Memory B cell (primary cell): Measurements from ENCODE around the gene ZNF280D.

Experiments used
- ATAC-seq: fragments of 150-1000 bp; cut with Tn5 transposase; 2 replicates; pipeline ENCODE4 v1.10.0; 2021; ENCODE audit warnings: low read depth, mild to moderate bottlenecking, moderate library complexity
- DNase-seq, 2 donors: peaks; one replicate each; pipeline ENCODE4 v3.0.0; 2022; ENCODE audit warnings: low spot score in 2 of 2
- H3K27ac Mint-ChIP-seq: one replicate; pipeline ENCODE4 v1.8.0; 2022; ENCODE audit warnings: mild to moderate bottlenecking, moderate library complexity, mixed read lengths
- H3K27me3 Mint-ChIP-seq: one replicate; pipeline ENCODE4 v1.8.0; 2022; ENCODE audit warnings: mixed read lengths
- H3K36me3 Mint-ChIP-seq: one replicate; pipeline ENCODE4 v1.8.0; 2022; ENCODE audit warnings: mild to moderate bottlenecking, mixed read lengths
- H3K4me1 Mint-ChIP-seq: one replicate; pipeline ENCODE4 v1.8.0; 2022; ENCODE audit warnings: mixed read lengths
- H3K4me3 Mint-ChIP-seq: one replicate; pipeline ENCODE4 v1.8.0; 2022; ENCODE audit warnings: mild to moderate bottlenecking, moderate library complexity, mixed read lengths
- H3K9me3 Mint-ChIP-seq: one replicate; pipeline ENCODE4 v1.8.0; 2022; ENCODE audit warnings: mixed read lengths

ZNF280D gene

DNA sequence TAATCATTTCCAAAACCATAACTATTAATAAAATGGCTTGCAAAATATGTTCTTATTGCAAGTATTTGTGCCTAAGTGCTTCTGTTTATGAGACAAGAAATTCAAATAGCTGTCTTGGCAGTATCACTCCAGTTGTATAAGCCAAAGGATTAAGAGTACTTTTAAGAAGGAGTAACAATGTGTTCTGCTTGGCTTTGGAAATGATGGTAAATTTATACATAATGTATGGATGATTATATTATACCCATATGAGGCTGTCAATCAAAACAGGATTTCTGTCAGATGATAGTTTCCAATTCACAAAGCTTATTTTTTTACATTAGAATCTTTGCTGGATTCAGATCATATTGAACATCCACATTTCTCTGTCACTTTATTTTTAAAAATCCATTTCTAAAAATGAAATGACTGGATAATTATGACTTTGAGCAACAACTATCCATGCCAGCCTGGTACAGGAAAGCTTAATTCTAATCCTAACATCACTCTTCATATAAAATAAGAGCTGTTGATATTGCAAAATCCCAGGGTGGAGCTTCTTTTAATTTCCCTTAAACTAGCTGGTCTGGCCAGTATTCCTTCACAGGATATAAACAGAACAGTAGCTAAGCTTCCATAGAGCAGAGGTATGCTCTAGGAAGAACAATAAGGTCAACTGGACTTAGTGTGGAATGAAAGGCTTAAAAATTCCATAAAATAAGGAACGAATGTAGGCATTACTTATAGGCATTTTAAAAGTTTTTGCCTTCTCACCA is 30.0 kb upstream of the ZNF280D start:
- Mint-ChIP-seq H3K4me1 (peaks cover 3% of the 10 kb centered on the region), H3K27me3 (no peaks in the 10 kb centered on the region), H3K36me3 (peaks cover 2% of the 10 kb centered on the region), H3K27ac (no peak overlapping the region), H3K4me3 (no peak overlapping the region), H3K9me3 (no peaks in the 10 kb centered on the region)
- DNase-seq (no peak), ATAC-seq (no peak)

DNA sequence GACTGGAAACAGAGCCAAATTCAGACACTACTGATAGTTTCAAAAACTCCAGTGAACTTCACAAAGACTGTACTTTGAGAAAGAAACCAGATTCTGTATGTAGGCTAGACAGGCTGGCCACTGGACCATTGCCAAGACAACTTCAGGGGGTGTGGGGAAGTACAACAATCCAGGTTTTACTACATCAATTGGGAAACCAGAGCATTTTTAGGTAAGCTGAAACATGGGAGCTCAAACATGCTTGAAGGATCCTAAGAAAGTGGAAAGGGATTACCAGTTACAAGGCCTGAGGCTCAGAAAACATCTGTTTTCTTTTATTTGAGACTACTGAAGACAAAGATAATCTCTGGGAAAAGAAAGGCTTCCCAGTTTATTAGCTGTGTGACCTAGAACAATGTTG is 26.9 kb upstream of the ZNF280D start:
- DNase-seq (no peak), ATAC-seq (no peak)
- H3K4me1 Mint-ChIP-seq: peaks cover 8% of the 10 kb centered on the region
- H3K27me3 Mint-ChIP-seq: no peaks in the 10 kb centered on the region
- H3K36me3 Mint-ChIP-seq: peaks cover 2% of the 10 kb centered on the region
- no peak overlapping the region for H3K4me3 Mint-ChIP-seq
- H3K9me3 Mint-ChIP-seq: no peaks in the 10 kb centered on the region
- H3K27ac Mint-ChIP-seq: no peak overlapping the region

DNA sequence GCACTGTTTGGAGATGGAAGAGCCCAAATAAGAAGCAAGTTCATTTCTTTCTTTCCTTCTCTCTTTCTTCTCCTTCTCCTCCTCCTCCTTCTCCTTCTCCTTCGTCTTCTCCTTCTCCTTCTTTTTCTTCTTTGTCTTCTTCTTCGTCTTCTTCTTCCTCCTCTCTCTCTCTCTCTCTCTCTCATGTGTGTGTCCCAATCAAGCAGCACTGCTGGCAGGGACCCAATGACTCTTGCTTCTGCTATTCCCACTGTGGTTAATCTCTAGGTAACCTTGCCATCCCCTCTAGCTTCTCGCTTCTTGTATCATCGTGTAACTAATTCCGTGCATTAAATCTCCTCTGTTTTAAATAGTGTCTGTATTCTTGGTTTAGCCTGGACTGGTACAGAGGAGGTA is 26.1 kb upstream of the ZNF280D start:
- no peaks in the 10 kb centered on the region for H3K9me3 Mint-ChIP-seq
- no peak for DNase-seq
- H3K27me3 Mint-ChIP-seq: no peaks in the 10 kb centered on the region
- H3K4me3 Mint-ChIP-seq: no peak overlapping the region
- H3K4me1 Mint-ChIP-seq: peaks cover 8% of the 10 kb centered on the region
- no peak overlapping the region for H3K27ac Mint-ChIP-seq
- H3K36me3 Mint-ChIP-seq: peaks cover 2% of the 10 kb centered on the region
- ATAC-seq: no peak

DNA sequence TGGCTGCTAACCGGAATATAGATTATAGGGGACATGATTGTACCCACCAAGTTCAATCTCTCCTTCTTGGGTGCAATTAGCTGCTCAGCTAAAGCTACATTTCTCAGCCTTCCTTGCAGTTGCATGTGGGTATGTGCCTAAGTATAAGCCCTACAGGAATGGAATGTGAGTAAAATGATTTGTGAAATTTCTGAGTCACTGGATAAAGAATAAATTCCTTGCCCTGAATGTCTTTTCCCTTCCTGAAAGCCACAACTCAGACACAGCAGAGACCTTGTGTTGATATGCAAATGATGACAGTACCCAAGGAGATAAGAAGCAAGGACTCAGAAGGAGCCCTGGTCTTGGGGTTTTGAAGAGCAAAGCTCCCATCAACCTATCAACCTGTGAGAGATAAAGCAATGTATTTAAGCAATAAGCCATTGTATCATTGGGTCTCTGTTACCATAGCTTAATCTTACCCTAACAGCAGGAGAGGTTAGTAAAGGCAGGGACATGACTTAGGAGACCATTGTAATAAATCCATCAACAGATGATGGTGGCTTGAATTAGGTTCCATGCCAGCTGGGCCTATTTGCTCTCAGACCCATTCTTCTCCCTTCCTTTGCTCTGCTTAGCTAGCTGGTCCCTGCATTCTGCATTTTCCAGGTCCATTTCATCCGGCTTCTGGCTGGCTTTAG is 25.6 kb upstream of the ZNF280D start:
- ATAC-seq: no peak
- H3K9me3 Mint-ChIP-seq: no peaks in the 10 kb centered on the region
- no peak overlapping the region for H3K4me3 Mint-ChIP-seq
- peaks cover 2% of the 10 kb centered on the region for H3K36me3 Mint-ChIP-seq
- H3K4me1 Mint-ChIP-seq: peaks cover 8% of the 10 kb centered on the region
- H3K27me3 Mint-ChIP-seq: no peaks in the 10 kb centered on the region
- DNase-seq: no peak
- H3K27ac Mint-ChIP-seq: no peak overlapping the region

DNA sequence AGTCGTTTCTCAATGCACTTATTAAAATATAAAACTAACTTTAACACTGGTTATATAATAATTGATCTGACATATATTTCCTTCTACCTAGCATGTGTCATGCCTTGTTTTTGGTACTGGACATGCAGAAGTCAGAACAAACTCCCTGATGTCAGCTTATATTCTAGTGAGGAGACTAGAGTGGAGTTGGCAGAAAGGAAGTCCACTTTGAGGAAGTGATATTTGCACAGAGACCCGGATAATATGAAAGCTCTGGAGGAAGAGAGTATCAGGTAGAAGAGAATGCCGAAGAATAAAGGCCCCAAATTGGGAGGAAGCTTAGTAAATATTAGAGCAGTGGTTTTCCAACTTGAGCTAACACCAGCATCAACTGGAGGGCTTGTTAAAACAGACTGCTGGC is 24.6 kb upstream of the ZNF280D start:
- DNase-seq (no peak), ATAC-seq (peak; percentile 69)
- Mint-ChIP-seq H3K4me3 (no peak overlapping the region), H3K27ac (no peak overlapping the region), H3K36me3 (peaks cover 2% of the 10 kb centered on the region), H3K27me3 (no peaks in the 10 kb centered on the region), H3K9me3 (no peaks in the 10 kb centered on the region), H3K4me1 (peaks cover 8% of the 10 kb centered on the region)

DNA sequence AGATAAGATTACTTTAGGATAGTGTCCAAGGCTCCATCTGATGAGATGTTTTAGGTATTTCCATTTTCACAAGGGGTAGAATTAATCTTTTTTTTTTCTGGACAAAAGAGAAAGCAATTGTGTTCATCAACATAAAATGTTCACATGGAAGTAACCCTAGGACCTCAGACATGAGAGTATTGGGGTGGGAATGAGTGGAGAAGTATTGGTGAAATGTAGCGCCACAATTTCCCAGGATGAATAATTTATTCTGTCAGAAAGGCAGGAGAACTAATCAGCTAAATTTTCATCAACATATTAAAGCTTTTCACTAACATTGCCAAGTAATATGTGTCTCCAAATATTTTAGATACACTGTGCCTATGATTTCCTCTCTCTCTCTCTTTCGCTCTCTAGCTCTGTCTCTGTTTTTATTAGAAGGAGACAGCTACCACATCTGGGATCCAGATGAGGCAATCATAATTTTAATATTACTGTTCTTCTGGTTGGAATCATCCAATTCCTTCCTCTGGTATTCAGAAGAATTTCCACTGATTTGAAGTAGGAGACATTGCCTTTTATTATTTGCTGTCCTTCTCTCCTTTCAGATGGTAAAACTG is 21.6 kb upstream of the ZNF280D start:
- ATAC-seq (no peak), DNase-seq (no peak)
- Mint-ChIP-seq H3K4me1 (peaks cover 8% of the 10 kb centered on the region), H3K36me3 (peaks cover 2% of the 10 kb centered on the region), H3K9me3 (no peaks in the 10 kb centered on the region), H3K4me3 (no peak overlapping the region), H3K27ac (no peak overlapping the region), H3K27me3 (no peaks in the 10 kb centered on the region)

DNA sequence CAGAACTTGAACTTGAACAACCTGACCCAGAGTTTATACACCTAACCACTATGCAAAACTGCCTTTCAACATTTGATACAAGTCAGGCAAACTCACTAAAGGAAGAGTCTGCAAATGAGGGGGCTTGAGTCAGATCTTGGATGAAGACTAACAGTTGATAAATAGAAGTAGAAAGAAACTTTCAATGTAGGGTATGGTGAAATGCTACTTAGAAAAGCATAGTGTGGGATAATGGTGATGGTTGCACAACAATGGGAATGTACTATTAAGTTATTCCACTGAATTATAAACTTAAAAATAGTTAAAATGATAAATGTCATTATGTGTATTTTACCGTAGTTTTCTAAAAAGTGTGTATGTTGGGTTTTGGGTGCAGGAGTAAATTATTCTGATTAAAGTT is 19.7 kb upstream of the ZNF280D start:
- H3K4me1 Mint-ChIP-seq: peaks cover 2% of the 10 kb centered on the region
- H3K27ac Mint-ChIP-seq: no peak overlapping the region
- H3K36me3 Mint-ChIP-seq: no peaks in the 10 kb centered on the region
- no peak overlapping the region for H3K4me3 Mint-ChIP-seq
- H3K27me3 Mint-ChIP-seq: no peaks in the 10 kb centered on the region
- no peak for DNase-seq
- no peak for ATAC-seq
- no peaks in the 10 kb centered on the region for H3K9me3 Mint-ChIP-seq

DNA sequence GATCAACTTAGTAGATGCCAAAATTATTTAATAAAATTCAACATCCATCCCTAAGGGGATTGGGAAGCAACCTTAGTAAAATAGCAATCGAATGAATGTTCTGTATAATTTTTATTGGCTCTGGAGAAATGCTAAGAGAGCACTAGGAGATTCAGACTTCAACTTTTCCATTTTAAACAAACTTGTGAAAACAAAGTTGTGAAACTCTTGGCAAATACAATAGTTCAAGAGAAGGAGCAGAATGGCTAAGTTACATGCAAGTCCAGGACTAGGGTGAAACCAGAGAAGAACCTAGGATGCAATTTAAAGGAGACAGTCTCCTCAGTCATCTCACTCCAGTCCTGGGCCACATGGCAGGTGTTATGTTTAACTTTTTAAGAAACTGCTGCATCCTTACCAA is 16.7 kb upstream of the ZNF280D start:
- no peaks in the 10 kb centered on the region for H3K4me1 Mint-ChIP-seq
- no peak overlapping the region for H3K4me3 Mint-ChIP-seq
- no peak overlapping the region for H3K27ac Mint-ChIP-seq
- ATAC-seq (no peak), DNase-seq (no peak)
- H3K9me3 Mint-ChIP-seq: no peaks in the 10 kb centered on the region
- no peaks in the 10 kb centered on the region for H3K36me3 Mint-ChIP-seq
- H3K27me3 Mint-ChIP-seq: no peaks in the 10 kb centered on the region

DNA sequence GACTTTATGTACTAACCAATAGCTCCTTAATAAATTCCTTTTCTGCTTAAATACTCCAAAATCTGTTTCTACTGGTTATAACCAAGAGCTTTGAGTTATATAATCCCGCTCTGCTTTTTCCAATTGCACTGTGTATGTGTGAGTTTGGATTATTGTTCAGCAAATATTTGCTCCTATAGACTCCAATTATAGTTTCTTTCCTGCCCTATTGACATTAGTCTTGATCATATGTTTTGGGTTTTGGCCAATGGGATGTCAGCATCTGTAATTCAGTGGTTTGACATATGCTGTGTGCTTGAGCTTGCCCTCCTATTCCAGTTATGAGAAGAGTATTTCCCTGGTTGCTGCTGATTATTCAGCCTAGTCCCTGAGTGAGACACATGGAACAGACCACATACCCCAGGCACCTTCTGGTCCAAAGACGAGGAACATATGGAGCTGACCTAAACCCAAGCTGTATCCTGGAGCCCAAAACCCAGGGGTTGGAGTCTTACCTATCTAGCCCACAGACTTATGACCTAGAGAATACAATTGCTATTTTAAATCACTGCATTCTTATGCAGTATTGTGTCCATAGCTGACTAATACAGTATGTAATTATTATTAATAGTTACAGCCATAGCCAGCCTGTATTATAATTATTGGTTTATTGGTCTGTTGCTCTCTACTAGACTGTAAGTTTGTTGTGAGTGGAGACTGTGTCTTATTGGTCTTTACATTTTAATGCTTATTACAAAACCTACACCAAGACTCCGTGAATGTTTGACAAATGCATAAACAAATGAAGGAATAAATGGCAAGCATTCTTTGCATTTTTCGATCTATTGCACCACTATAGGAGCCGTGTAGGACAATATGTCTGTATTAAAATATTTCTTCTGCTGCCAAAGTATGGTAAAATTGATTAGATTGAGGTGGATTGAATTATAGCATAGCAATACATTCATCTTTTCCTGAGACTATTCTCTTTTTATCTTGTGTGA is 11.7 kb upstream of the ZNF280D start:
- DNase-seq: no peak
- no peaks in the 10 kb centered on the region for H3K27me3 Mint-ChIP-seq
- no peak for ATAC-seq
- no peak overlapping the region for H3K4me3 Mint-ChIP-seq
- H3K4me1 Mint-ChIP-seq: no peaks in the 10 kb centered on the region
- no peaks in the 10 kb centered on the region for H3K36me3 Mint-ChIP-seq
- H3K27ac Mint-ChIP-seq: no peak overlapping the region
- H3K9me3 Mint-ChIP-seq: no peaks in the 10 kb centered on the region

DNA sequence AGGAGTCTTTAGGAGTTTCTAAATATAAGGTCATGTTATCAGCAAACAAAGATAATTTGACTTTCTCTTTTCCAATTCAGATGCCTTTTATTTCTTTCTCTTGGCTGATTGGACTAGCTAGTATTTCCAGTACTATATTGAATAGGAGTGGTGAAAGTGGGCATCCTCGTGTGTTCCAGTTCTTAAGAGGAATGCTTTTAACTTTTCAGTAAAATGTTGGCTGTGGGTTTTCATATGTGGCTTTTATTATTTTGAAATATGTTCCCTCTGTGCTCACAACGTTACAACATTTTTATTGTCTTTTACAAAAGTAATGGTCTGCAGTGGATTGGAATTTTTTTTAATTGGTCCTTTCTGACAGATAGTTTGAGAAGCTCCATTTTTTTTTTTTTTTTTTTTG is 8.2 kb upstream of the ZNF280D start:
- no peak overlapping the region for H3K4me3 Mint-ChIP-seq
- ATAC-seq (no peak), DNase-seq (no peak)
- H3K27me3 Mint-ChIP-seq: no peaks in the 10 kb centered on the region
- H3K36me3 Mint-ChIP-seq: no peaks in the 10 kb centered on the region
- no peaks in the 10 kb centered on the region for H3K4me1 Mint-ChIP-seq
- H3K27ac Mint-ChIP-seq: no peak overlapping the region
- H3K9me3 Mint-ChIP-seq: no peaks in the 10 kb centered on the region

DNA sequence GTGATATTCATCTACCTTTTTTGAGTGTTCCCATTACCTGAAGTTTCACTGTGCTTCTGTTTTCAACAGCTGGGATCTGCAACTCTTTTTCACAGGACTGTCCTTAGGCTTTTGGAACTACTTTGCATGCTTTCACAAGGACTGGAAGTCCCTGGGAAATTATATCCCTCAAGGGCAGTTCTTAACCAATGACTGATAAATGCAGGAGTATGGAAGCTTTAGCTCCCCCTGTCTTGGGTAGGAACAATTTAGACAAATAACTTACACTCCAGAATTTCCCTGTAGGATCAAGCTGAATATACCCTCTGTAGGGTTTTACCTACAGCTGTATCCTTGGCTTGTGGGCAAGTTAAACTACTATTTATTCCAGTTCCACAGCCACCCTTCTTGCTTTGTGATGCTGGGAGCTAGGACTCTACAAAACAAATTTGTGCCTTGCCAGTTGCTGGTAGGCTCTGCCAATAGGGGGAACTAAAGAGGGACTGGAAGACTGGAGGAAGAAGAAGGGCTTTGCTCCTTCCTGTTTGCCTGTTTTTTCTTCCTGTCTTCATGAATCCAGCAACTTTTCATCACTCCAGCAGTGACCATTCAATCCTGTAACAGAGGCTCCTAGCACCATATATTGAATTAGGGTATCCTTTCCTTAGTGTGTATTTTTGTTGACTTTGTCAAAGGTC is 6.8 kb upstream of the ZNF280D start:
- no peak overlapping the region for H3K4me3 Mint-ChIP-seq
- H3K9me3 Mint-ChIP-seq: no peaks in the 10 kb centered on the region
- H3K36me3 Mint-ChIP-seq: no peaks in the 10 kb centered on the region
- H3K4me1 Mint-ChIP-seq: no peaks in the 10 kb centered on the region
- ATAC-seq (no peak), DNase-seq (no peak)
- H3K27me3 Mint-ChIP-seq: no peaks in the 10 kb centered on the region
- no peak overlapping the region for H3K27ac Mint-ChIP-seq

DNA sequence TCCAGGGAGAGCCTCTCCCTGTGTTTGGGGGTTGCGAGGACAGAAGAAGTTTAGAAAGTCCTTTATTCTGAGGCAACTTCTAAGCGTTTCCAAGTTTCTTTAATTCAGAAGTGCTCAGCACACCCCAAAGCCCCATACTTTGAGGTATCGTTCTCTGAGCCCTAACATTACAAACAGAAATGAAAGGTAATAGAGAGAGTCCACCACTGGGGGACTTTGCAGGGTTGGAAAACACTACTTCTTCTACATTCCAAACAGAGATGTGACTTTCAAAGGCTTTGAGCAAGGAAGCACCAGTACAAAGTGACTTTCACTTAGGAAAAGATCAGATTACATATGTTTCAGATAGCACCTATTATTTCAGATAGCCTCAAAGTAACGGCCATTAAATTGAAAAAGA is 6.2 kb upstream of the ZNF280D start:
- Mint-ChIP-seq H3K4me1 (no peaks in the 10 kb centered on the region), H3K36me3 (no peaks in the 10 kb centered on the region), H3K27me3 (no peaks in the 10 kb centered on the region), H3K9me3 (peaks cover 2% of the 10 kb centered on the region), H3K27ac (no peak overlapping the region), H3K4me3 (no peak overlapping the region)
- no peak for DNase-seq
- ATAC-seq: no peak

DNA sequence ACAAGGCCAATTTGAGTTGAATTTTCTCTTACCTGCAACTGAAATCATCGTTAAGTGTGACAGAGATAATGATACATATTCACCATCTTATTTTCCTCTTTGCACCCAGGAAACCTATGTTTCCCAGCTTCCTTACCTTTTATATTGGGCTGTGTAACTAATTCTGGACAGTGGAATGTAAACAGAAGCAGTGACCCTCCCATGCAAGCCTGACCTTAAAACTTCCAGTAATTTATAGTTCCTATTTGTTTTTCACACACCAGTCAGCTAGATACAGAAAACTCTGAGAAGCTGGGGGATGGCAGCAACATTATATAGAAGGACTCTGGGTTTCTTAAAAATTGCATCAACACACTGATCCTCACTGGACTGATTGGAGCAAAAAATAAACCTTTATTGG is 4.5 kb upstream of the ZNF280D start:
- DNase-seq (no peak), ATAC-seq (no peak)
- peaks cover 2% of the 10 kb centered on the region for H3K9me3 Mint-ChIP-seq
- H3K4me1 Mint-ChIP-seq: peaks cover 2% of the 10 kb centered on the region
- no peaks in the 10 kb centered on the region for H3K36me3 Mint-ChIP-seq
- H3K27me3 Mint-ChIP-seq: no peaks in the 10 kb centered on the region
- H3K27ac Mint-ChIP-seq: no peak overlapping the region
- no peak overlapping the region for H3K4me3 Mint-ChIP-seq
